Measurements from ENCODE around the gene MIGA2. TPM values are rescaled to one million over a fixed set of nuclear protein-coding genes. Genes with fewer than 3 reads are reported as not detected.
"Not testable (repeated sequence)": the region's sequence is repeated elsewhere in the genome, so short reads cannot be mapped to it uniquely, and the experiment has no call there.

The MIGA2 gene
- total RNA-seq, 4 donors from 2014 or later, result 16.2 to 38.3 (median 24.6) TPM

GRCh38 chr9:129030191-129030590, 6.2 kb upstream of the MIGA2 start:
- Histone ChIP-seq H3K27me3 (no peaks in the 10 kb centered on the region), H3K27ac (no peak overlapping the region), H3K4me3 (no peak overlapping the region), H3K9me3 (no peaks in the 10 kb centered on the region), H3K4me1 (peaks cover 0 to 32% (median 22%) of the 10 kb centered on the region in 3 donors), H3K36me3 (no peaks in the 10 kb centered on the region)
- ATAC-seq, result no peak
- TF ChIP-seq CTCF (IDR thresholded peaks at IDR 0.05), result no peak
- TF ChIP-seq POLR2AphosphoS5 (IDR thresholded peaks at IDR 0.05), result no peak
- TF ChIP-seq EP300 (IDR thresholded peaks at IDR 0.05), result no peak
- no peak for TF ChIP-seq POLR2A (IDR thresholded peaks at IDR 0.05)

GRCh38 chr9:129031514-129031913, 4.9 kb upstream of the MIGA2 start:
- no peak overlapping the region for H3K4me3 ChIP-seq
- no peak overlapping the region for H3K27ac ChIP-seq
- ATAC-seq, result no peak
- H3K27me3 ChIP-seq, result no peaks in the 10 kb centered on the region
- no peaks in the 10 kb centered on the region for H3K9me3 ChIP-seq
- no peaks in the 10 kb centered on the region for H3K36me3 ChIP-seq
- WGBS, 2 donors (ENCODE audit: low coverage in 1 of 2), result 56 to 83% methylated on average over 1 to 2 of the region's 4 CpGs
- TF ChIP-seq POLR2A (IDR thresholded peaks at IDR 0.05), result no peak
- no peak for TF ChIP-seq CTCF (IDR thresholded peaks at IDR 0.05)
- no peak for TF ChIP-seq POLR2AphosphoS5 (IDR thresholded peaks at IDR 0.05)
- TF ChIP-seq EP300 (IDR thresholded peaks at IDR 0.05), result no peak
- H3K4me1 ChIP-seq, result peaks cover 0 to 29% (median 16%) of the 10 kb centered on the region in 3 donors

- Histone ChIP-seq H3K4me3 (no peak overlapping the region), H3K27ac (no peak overlapping the region), H3K4me1 (peaks cover 0 to 27% (median 12%) of the 10 kb centered on the region in 3 donors), H3K9me3 (no peaks in the 10 kb centered on the region), H3K36me3 (no peaks in the 10 kb centered on the region), H3K27me3 (no peaks in the 10 kb centered on the region)
- WGBS, 2 donors (ENCODE audit: low coverage in 1 of 2), result 74 to 80% methylated on average over 4 to 8 of the region's 12 CpGs
- ATAC-seq, result no peak
- TF ChIP-seq POLR2AphosphoS5 (IDR thresholded peaks at IDR 0.05), result no peak
- TF ChIP-seq POLR2A (IDR thresholded peaks at IDR 0.05), result no peak
- no peak for TF ChIP-seq EP300 (IDR thresholded peaks at IDR 0.05)
- no peak for TF ChIP-seq CTCF (IDR thresholded peaks at IDR 0.05)
Observed at GRCh38 chr9:129032541-129033159, 3.8 kb upstream of the MIGA2 start.

GRCh38 chr9:129033216-129033615, 3.2 kb upstream of the MIGA2 start:
- no peaks in the 10 kb centered on the region for H3K9me3 ChIP-seq
- no peak for ATAC-seq
- no peaks in the 10 kb centered on the region for H3K27me3 ChIP-seq
- peaks cover 0 to 31% (median 18%) of the 10 kb centered on the region in 3 donors for H3K4me1 ChIP-seq
- TF ChIP-seq POLR2AphosphoS5 (IDR thresholded peaks at IDR 0.05) (no peak), CTCF (IDR thresholded peaks at IDR 0.05) (no peak), EP300 (IDR thresholded peaks at IDR 0.05) (no peak), POLR2A (IDR thresholded peaks at IDR 0.05) (no peak)
- WGBS, 2 donors (ENCODE audit: low coverage in 1 of 2), result 74 to 92% methylated on average over 7 to 8 of the region's 8 CpGs
- H3K27ac ChIP-seq, result no peak overlapping the region
- H3K4me3 ChIP-seq, result no peak overlapping the region
- H3K36me3 ChIP-seq, result no peaks in the 10 kb centered on the region

- Histone ChIP-seq H3K27ac (peak overlapping the region; percentile 55 to 93 (median 90)), H3K4me1 (peaks cover 0 to 47% (median 16%) of the 10 kb centered on the region in 3 donors), H3K4me3 (peak overlapping the region; percentile 41 to 95)
- not testable (repeated sequence) for H3K36me3 ChIP-seq, H3K9me3 ChIP-seq, H3K27me3 ChIP-seq
- ATAC-seq, result peak; percentile 30
- WGBS, 2 donors (ENCODE audit: low coverage in 1 of 2), result 0 to 20% methylated on average over 2 to 6 of the region's 13 CpGs
Observed at GRCh38 chr9:129035838-129036237, 588 bp upstream of the MIGA2 start.
